OCI-LY3 (cell line): ENCODE results near the gene HTRA1.

Experiments used
- H2AFZ ChIP-seq: fragments of 200-600, 300-600 bp; shearing (Covaris generic); 2 replicates; pipeline ENCODE4 v1.6.0; 2014; ENCODE audit warnings: antibody characterized with exemption, low read depth, low read length
- H3K27ac ChIP-seq: fragments of 200-600, 300-600 bp; sonication (generic); 2 replicates; pipeline ENCODE4 v1.5.1; 2014; ENCODE audit warnings: mild to moderate bottlenecking, low read length, moderate library complexity, mixed read lengths
- H3K27me3 ChIP-seq: fragments of 200-600, 300-600 bp; sonication (generic); 2 replicates; pipeline ENCODE4 v1.6.1; 2014; ENCODE audit warnings: low read depth, low read length, mixed read lengths
- H3K36me3 ChIP-seq: fragments of 200-600, 300-600 bp; sonication (generic); replicated peaks from 2 replicates; pipeline ENCODE3; 2014; ENCODE audit warnings: low read depth, low read length, mixed read lengths
- H3K4me1 ChIP-seq: fragments of 300-600, 200-600 bp; sonication (generic); 2 replicates; pipeline ENCODE4 v1.6.1; 2014; ENCODE audit warnings: low read length, mixed read lengths
- H3K4me2 ChIP-seq: fragments of 200-600, 300-600 bp; sonication (generic); 2 replicates; pipeline ENCODE4 v1.6.1; 2014; ENCODE audit warnings: low read length, mixed read lengths
- H3K4me3 ChIP-seq: fragments of 300-600, 200-600 bp; sonication (generic); 2 replicates; pipeline ENCODE4 v1.5.1; 2014; ENCODE audit warnings: antibody characterized with exemption, mild to moderate bottlenecking, low read length, moderate library complexity
- H3K79me2 ChIP-seq: fragments of 300-600, 200-600 bp; shearing (Covaris generic); 2 replicates; pipeline ENCODE4 v1.6.1; 2014; ENCODE audit warnings: mild to moderate bottlenecking, low read length, mixed read lengths
- H3K9ac ChIP-seq: fragments of 300-600, 200-600 bp; shearing (Covaris generic); 2 replicates; pipeline ENCODE4 v1.6.0; 2014; ENCODE audit warnings: mild to moderate bottlenecking, low read length, moderate library complexity
- H3K9me3 ChIP-seq: fragments of 200-600, 300-600 bp; shearing (Covaris generic); 2 replicates; pipeline ENCODE4 v1.6.1; 2014; ENCODE audit warnings: low read length, mixed read lengths; ENCODE audit not compliant: insufficient read depth
- H4K20me1 ChIP-seq: fragments of 200-600, 300-600 bp; sonication (generic); 2 replicates; pipeline ENCODE4 v1.6.1; 2016; ENCODE audit warnings: low read length, mixed read lengths; ENCODE audit not compliant: insufficient read depth
- EZH2phosphoT487 ChIP-seq: fragments of 200-600 bp; shearing (Covaris generic); IDR thresholded peaks from 2 replicates; pipeline ENCODE4 v1.6.1; 2018; ENCODE audit warnings: antibody characterized with exemption, mixed run types, low read depth
- TF ChIP-seq, protein P1 (sequence below): fragments of 200-600, 300-600 bp; sonication (generic); IDR thresholded peaks from 2 replicates; pipeline ENCODE4 v1.5.1; 2014; ENCODE audit warnings: antibody characterized with exemption, low read length, low read depth

Gene HTRA1

DNA sequence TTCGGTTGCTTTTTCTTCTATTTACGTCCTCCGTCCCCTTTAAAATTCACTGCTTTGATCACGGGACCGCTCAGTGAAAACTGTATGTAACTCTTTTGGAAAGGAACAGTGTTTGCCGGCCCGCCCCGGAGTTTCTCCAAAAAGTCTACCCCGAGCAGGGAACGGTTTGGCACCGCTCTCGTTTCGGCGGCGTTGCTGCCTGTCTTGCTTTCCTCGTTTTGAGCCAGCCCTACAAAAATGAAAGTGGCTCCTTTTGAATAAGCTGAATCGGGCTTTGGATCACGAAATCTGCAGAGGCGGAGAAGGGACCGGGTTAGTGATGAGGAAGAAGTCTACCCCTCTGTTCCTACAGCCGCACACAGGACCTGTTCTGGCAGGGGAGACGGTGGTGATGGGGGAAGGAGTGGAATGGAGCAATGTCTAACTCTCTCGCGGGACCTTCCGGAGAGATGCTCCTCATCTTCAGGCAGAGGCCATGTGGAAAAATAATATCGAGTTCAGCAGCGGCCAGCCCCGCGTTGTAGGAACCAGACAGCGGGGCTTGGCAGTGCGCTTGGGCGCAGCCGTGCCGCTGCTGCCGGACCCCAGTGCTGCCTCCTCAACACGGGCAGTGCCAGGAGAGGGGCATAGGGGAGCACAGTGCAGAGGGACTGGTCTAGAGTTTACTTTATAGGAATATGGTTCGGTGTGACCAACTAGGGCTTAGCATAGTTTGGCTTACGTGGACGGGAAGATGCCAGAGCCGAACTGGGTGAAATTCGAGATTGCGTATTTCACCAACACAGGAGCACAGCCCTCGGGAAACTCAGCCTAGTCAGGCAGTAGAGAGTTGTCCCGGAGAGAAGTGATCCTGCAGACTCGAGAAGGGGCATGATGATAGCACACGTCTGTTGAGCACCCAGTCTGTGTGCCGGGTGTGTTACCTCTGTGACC, 1.4 kb downstream of the HTRA1 start:
- Histone ChIP-seq H3K79me2 (no peaks in the 10 kb centered on the region), H3K4me3 (no peak overlapping the region), H3K9me3 (no peaks in the 10 kb centered on the region), H3K27me3 (peaks cover 11% of the 10 kb centered on the region; the same call in 1 of the 2 replicates), H3K4me1 (no peaks in the 10 kb centered on the region), H2AFZ (no peak overlapping the region), H3K9ac (no peak overlapping the region), H4K20me1 (no peaks in the 10 kb centered on the region), H3K36me3 (no peaks in the 10 kb centered on the region), H3K27ac (no peak overlapping the region), H3K4me2 (no peak overlapping the region)
- no peak for TF ChIP-seq EZH2phosphoT487
- TF ChIP-seq, protein P1, sequence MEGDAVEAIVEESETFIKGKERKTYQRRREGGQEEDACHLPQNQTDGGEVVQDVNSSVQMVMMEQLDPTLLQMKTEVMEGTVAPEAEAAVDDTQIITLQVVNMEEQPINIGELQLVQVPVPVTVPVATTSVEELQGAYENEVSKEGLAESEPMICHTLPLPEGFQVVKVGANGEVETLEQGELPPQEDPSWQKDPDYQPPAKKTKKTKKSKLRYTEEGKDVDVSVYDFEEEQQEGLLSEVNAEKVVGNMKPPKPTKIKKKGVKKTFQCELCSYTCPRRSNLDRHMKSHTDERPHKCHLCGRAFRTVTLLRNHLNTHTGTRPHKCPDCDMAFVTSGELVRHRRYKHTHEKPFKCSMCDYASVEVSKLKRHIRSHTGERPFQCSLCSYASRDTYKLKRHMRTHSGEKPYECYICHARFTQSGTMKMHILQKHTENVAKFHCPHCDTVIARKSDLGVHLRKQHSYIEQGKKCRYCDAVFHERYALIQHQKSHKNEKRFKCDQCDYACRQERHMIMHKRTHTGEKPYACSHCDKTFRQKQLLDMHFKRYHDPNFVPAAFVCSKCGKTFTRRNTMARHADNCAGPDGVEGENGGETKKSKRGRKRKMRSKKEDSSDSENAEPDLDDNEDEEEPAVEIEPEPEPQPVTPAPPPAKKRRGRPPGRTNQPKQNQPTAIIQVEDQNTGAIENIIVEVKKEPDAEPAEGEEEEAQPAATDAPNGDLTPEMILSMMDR, result no peak

DNA sequence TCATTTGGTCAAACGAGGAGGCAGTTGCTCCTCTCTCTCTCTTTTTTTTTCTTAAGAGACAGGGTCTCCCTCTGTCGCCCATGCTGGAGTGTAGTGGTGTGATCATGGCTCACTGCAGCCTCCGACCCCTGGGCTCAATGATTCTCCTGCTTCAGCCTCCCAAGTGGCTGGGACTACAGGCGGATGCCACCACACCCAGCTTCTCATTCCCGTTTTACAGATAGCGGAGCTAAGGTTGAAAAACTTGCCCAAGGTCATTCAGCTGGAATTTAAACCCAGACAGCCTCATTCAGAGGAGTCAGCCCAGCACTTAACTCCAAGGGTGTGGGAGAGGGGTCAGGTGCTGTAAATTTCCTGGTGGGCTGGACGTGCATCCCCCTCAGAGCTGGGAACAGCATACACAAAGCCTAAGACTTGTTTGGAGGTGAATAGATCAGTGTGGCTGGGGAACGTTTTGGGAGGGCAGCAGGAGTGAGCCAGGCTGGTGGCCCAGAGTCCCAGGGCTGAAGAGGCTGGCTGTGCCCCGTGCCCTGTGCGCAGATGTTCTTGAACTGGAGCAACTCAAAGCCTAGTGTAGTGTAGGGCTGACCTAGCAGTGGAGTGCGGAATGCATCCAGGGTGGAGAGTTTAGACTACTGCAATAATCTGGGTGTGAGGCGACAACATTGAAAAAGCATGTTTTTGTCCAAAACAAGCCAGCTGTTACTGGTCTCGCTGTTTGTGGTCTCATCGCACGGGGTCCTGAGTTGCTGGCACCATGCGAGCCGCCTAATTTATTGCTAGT, 2.3 kb downstream of the HTRA1 start:
- Histone ChIP-seq H3K27ac (no peak overlapping the region), H3K36me3 (no peaks in the 10 kb centered on the region), H3K9me3 (no peaks in the 10 kb centered on the region), H3K4me3 (no peak overlapping the region), H3K79me2 (no peaks in the 10 kb centered on the region), H4K20me1 (no peaks in the 10 kb centered on the region), H3K9ac (no peak overlapping the region), H3K4me1 (no peaks in the 10 kb centered on the region), H3K4me2 (no peak overlapping the region), H3K27me3 (peaks cover 11% of the 10 kb centered on the region; the same call in 1 of the 2 replicates), H2AFZ (no peak overlapping the region)
- TF ChIP-seq, protein P1, result no peak
- TF ChIP-seq EZH2phosphoT487, result no peak

DNA sequence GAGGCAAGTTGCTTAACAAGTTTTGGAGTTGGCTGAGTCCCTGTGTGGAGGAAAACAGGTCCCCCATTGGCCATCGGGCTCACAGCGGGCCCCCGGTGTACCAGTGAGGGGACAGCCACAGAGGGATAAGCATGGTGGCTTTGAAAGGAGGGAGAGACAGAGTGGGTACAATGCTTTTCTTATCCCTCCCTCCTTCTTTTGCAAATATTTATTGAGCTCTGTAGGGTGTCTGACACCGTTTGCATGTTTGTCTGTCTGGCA, 2.8 kb downstream of the HTRA1 start:
- no peaks in the 10 kb centered on the region for H4K20me1 ChIP-seq
- no peak overlapping the region for H3K27ac ChIP-seq
- no peak overlapping the region for H3K9ac ChIP-seq
- no peak for TF ChIP-seq EZH2phosphoT487
- TF ChIP-seq, protein P1, result no peak
- no peak overlapping the region for H3K4me3 ChIP-seq
- no peaks in the 10 kb centered on the region for H3K79me2 ChIP-seq
- H3K4me1 ChIP-seq, result no peaks in the 10 kb centered on the region
- no peaks in the 10 kb centered on the region for H3K9me3 ChIP-seq
- H3K4me2 ChIP-seq, result no peak overlapping the region
- H3K27me3 ChIP-seq, result peaks cover 11% of the 10 kb centered on the region; the same call in 1 of the 2 replicates
- H3K36me3 ChIP-seq, result no peaks in the 10 kb centered on the region
- no peak overlapping the region for H2AFZ ChIP-seq

DNA sequence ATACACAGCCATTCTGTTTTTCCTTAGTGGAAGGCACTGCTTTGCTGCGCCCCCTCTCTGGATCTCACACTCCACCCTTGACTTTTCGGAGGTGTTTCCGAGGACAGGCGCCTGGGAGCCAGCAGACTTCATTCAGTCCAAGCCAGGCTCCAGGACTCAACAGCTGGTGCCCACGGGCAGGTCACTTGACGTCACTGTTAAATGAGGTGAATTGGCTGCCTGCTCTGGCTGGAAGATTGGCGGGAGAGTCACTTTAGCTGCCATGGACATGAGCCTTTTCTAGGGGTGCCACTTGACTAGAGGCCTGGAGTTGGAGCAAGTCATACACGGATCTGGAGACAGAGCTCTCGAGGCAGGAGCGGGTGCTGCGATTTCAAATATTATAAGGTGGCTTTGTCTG, 3.2 kb downstream of the HTRA1 start:
- no peak overlapping the region for H3K4me3 ChIP-seq
- no peak for TF ChIP-seq EZH2phosphoT487
- TF ChIP-seq, protein P1, result no peak
- no peak overlapping the region for H3K9ac ChIP-seq
- no peaks in the 10 kb centered on the region for H3K36me3 ChIP-seq
- H3K79me2 ChIP-seq, result no peaks in the 10 kb centered on the region
- no peaks in the 10 kb centered on the region for H3K4me1 ChIP-seq
- peaks cover 11% of the 10 kb centered on the region; the same call in 1 of the 2 replicates for H3K27me3 ChIP-seq
- no peak overlapping the region for H3K4me2 ChIP-seq
- H4K20me1 ChIP-seq, result no peaks in the 10 kb centered on the region
- no peak overlapping the region for H2AFZ ChIP-seq
- no peaks in the 10 kb centered on the region for H3K9me3 ChIP-seq
- H3K27ac ChIP-seq, result no peak overlapping the region
